ENCODE measurements around the gene MAD1L1. TPM values are rescaled to one million over a fixed set of nuclear protein-coding genes. Genes with fewer than 3 reads are reported as not detected.
"Not testable (repeated sequence)": the region's sequence is repeated elsewhere in the genome, so short reads cannot be mapped to it uniquely, and the experiment has no call there.

Gene MAD1L1
- total RNA-seq, 1 donor from 2014 or later: 56.2 TPM

- Mint-ChIP-seq H3K4me3 (no peak overlapping the region), H3K36me3 (ENCODE audit: low read depth) (peaks cover 6% of the 10 kb centered on the region), H3K4me1 (ENCODE audit: low read depth) (peaks cover 42% of the 10 kb centered on the region), H3K27me3 (ENCODE audit: insufficient read depth) (peaks cover 1% of the 10 kb centered on the region), H3K27ac (no peak overlapping the region), H3K9me3 (no peaks in the 10 kb centered on the region)
- intact Hi-C loops (cut with micrococcal nuclease): no loop called here
- DNase-seq (ENCODE audit: low spot score): no peak
Measured at GRCh38 chr7:2041496-2042367, 191.0 kb downstream of the MAD1L1 start.

GRCh38 chr7:2040893-2041270, 191.9 kb downstream of the MAD1L1 start:
- Mint-ChIP-seq H3K27me3 (ENCODE audit: insufficient read depth) (peaks cover 1% of the 10 kb centered on the region), H3K9me3 (no peaks in the 10 kb centered on the region), H3K36me3 (ENCODE audit: low read depth) (peaks cover 6% of the 10 kb centered on the region), H3K4me1 (ENCODE audit: low read depth) (peaks cover 42% of the 10 kb centered on the region), H3K4me3 (no peak overlapping the region), H3K27ac (no peak overlapping the region)
- DNase-seq (ENCODE audit: low spot score): no peak
- intact Hi-C loops (cut with micrococcal nuclease): no loop called here

GRCh38 chr7:2040201-2040892, 192.4 kb downstream of the MAD1L1 start:
- intact Hi-C loops (cut with micrococcal nuclease): no loop called here
- Mint-ChIP-seq H3K4me1 (ENCODE audit: low read depth) (peaks cover 42% of the 10 kb centered on the region), H3K9me3 (no peaks in the 10 kb centered on the region), H3K27me3 (ENCODE audit: insufficient read depth) (peaks cover 1% of the 10 kb centered on the region), H3K4me3 (peak overlapping the region; percentile 5), H3K27ac (no peak overlapping the region), H3K36me3 (ENCODE audit: low read depth) (peaks cover 6% of the 10 kb centered on the region)
- no peak for DNase-seq (ENCODE audit: low spot score)

- intact Hi-C loops (cut with micrococcal nuclease): loop anchor here (1.0 to 5.0 kb wide), 4 partner anchors 18 to 113 kb away; no protein-coding TSS in a partner anchor
- Mint-ChIP-seq H3K9me3 (no peaks in the 10 kb centered on the region), H3K27me3 (ENCODE audit: insufficient read depth) (no peaks in the 10 kb centered on the region), H3K27ac (no peak overlapping the region), H3K4me3 (peak overlapping the region; percentile 83), H3K36me3 (ENCODE audit: low read depth) (peaks cover 6% of the 10 kb centered on the region), H3K4me1 (ENCODE audit: low read depth) (peaks cover 42% of the 10 kb centered on the region)
- no peak for DNase-seq (ENCODE audit: low spot score)
Measured at GRCh38 chr7:2038931-2039728, 193.6 kb downstream of the MAD1L1 start.

GRCh38 chr7:2037808-2038522, 194.8 kb downstream of the MAD1L1 start:
- intact Hi-C loops (cut with micrococcal nuclease): loop anchor here (1.0 to 5.0 kb wide), 4 partner anchors 17 to 112 kb away; no protein-coding TSS in a partner anchor
- Mint-ChIP-seq H3K4me1 (ENCODE audit: low read depth) (peaks cover 42% of the 10 kb centered on the region), H3K4me3 (peak overlapping the region; percentile 83), H3K27ac (peak overlapping the region; percentile 24), H3K36me3 (ENCODE audit: low read depth) (peaks cover 3% of the 10 kb centered on the region), H3K27me3 (ENCODE audit: insufficient read depth) (no peaks in the 10 kb centered on the region), H3K9me3 (no peaks in the 10 kb centered on the region)
- no peak for DNase-seq (ENCODE audit: low spot score)

- Mint-ChIP-seq H3K36me3 (ENCODE audit: low read depth) (peaks cover 3% of the 10 kb centered on the region), H3K4me1 (ENCODE audit: low read depth) (peaks cover 42% of the 10 kb centered on the region), H3K9me3 (no peaks in the 10 kb centered on the region), H3K27ac (peak overlapping the region; percentile 24), H3K4me3 (peak overlapping the region; percentile 83), H3K27me3 (ENCODE audit: insufficient read depth) (no peaks in the 10 kb centered on the region)
- intact Hi-C loops (cut with micrococcal nuclease): loop anchor here (5.0 kb wide), 1 partner anchor 75 kb away; no protein-coding TSS in a partner anchor
- DNase-seq (ENCODE audit: low spot score): no peak
Measured at GRCh38 chr7:2037301-2037807, 195.4 kb downstream of the MAD1L1 start.

- Mint-ChIP-seq H3K27ac (no peak overlapping the region), H3K9me3 (no peaks in the 10 kb centered on the region), H3K4me1 (ENCODE audit: low read depth) (peaks cover 42% of the 10 kb centered on the region), H3K36me3 (ENCODE audit: low read depth) (peaks cover 3% of the 10 kb centered on the region), H3K27me3 (ENCODE audit: insufficient read depth) (no peaks in the 10 kb centered on the region), H3K4me3 (no peak overlapping the region)
- no peak for DNase-seq (ENCODE audit: low spot score)
- intact Hi-C loops (cut with micrococcal nuclease): loop anchor here (5.0 kb wide), 1 partner anchor 76 kb away; no protein-coding TSS in a partner anchor
Measured at GRCh38 chr7:2036786-2037185, 196.0 kb downstream of the MAD1L1 start.

GRCh38 chr7:2036201-2036600, 196.5 kb downstream of the MAD1L1 start:
- intact Hi-C loops (cut with micrococcal nuclease): loop anchor here (5.0 kb wide), 1 partner anchor 76 kb away; no protein-coding TSS in a partner anchor
- H3K4me1 Mint-ChIP-seq (ENCODE audit: low read depth): peaks cover 44% of the 10 kb centered on the region
- not testable (repeated sequence) for H3K27ac Mint-ChIP-seq

GRCh38 chr7:2034291-2035201, 198.2 kb downstream of the MAD1L1 start:
- no peak overlapping the region for H3K27ac Mint-ChIP-seq
- peaks cover 8% of the 10 kb centered on the region for H3K36me3 Mint-ChIP-seq (ENCODE audit: low read depth)
- no peak for DNase-seq (ENCODE audit: low spot score)
- peaks cover 2% of the 10 kb centered on the region for H3K9me3 Mint-ChIP-seq
- H3K27me3 Mint-ChIP-seq (ENCODE audit: insufficient read depth): peaks cover 3% of the 10 kb centered on the region
- peaks cover 36% of the 10 kb centered on the region for H3K4me1 Mint-ChIP-seq (ENCODE audit: low read depth)
- no peak overlapping the region for H3K4me3 Mint-ChIP-seq
- intact Hi-C loops (cut with micrococcal nuclease): loop anchor here (5.0 kb wide), 1 partner anchor 78 kb away; no protein-coding TSS in a partner anchor

More at GRCh38 chr7:2036201-2036600, 196.5 kb downstream of the MAD1L1 start:
- DNase-seq (ENCODE audit: low spot score); H3K4me3 Mint-ChIP-seq; H3K9me3 Mint-ChIP-seq; H3K36me3 Mint-ChIP-seq (ENCODE audit: low read depth); H3K27me3 Mint-ChIP-seq (ENCODE audit: insufficient read depth): not testable (repeated sequence)

- peaks cover 27% of the 10 kb centered on the region for H3K4me1 Mint-ChIP-seq (ENCODE audit: low read depth)
- intact Hi-C loops (cut with micrococcal nuclease): no loop called here
- H3K27ac Mint-ChIP-seq: no peak overlapping the region
- peaks cover 12% of the 10 kb centered on the region for H3K36me3 Mint-ChIP-seq (ENCODE audit: low read depth)
- H3K27me3 Mint-ChIP-seq (ENCODE audit: insufficient read depth): peaks cover 3% of the 10 kb centered on the region
- no peak overlapping the region for H3K4me3 Mint-ChIP-seq
- peaks cover 11% of the 10 kb centered on the region for H3K9me3 Mint-ChIP-seq
- DNase-seq (ENCODE audit: low spot score): no peak
Measured at GRCh38 chr7:2033586-2034135, 199.1 kb downstream of the MAD1L1 start.

GRCh38 chr7:2032876-2033407, 199.8 kb downstream of the MAD1L1 start:
- H3K27me3 Mint-ChIP-seq (ENCODE audit: insufficient read depth): peaks cover 3% of the 10 kb centered on the region
- no peak for DNase-seq (ENCODE audit: low spot score)
- peaks cover 17% of the 10 kb centered on the region for H3K9me3 Mint-ChIP-seq
- H3K4me1 Mint-ChIP-seq (ENCODE audit: low read depth): peaks cover 21% of the 10 kb centered on the region
- H3K27ac Mint-ChIP-seq: no peak overlapping the region
- intact Hi-C loops (cut with micrococcal nuclease): no loop called here
- no peak overlapping the region for H3K4me3 Mint-ChIP-seq
- peaks cover 12% of the 10 kb centered on the region for H3K36me3 Mint-ChIP-seq (ENCODE audit: low read depth)
